HG03378 (cell line): ENCODE data around the gene FRMD5.

ENCODE experiments used
- ATAC-seq: cut with Tn5 transposase; IDR thresholded peaks from one replicate; pipeline ENCODE4 v1.9.1; 2021; ENCODE audit warnings: mild to moderate bottlenecking, moderate library complexity; ENCODE audit not compliant: unreplicated experiment

FRMD5 gene

DNA sequence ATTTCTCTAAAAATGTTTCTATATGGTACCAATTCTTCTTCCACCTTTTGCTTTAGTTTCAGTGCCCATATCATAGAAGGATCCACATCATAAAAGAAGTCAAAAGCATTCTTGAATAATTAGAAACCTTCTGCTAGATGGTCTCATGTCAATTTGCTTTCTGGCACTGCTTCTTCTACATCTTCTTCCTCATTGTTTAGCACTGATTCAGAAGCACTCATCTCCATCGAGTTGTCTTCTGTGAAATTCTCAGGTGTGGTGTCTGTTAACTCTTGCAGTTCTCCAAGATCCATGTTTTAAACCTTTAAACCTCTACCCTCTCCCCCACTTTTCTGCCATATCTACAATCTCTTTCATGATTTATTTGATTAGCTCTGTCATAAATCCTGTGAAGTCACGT is 213.5 kb downstream of the FRMD5 start:
- no peak for ATAC-seq

DNA sequence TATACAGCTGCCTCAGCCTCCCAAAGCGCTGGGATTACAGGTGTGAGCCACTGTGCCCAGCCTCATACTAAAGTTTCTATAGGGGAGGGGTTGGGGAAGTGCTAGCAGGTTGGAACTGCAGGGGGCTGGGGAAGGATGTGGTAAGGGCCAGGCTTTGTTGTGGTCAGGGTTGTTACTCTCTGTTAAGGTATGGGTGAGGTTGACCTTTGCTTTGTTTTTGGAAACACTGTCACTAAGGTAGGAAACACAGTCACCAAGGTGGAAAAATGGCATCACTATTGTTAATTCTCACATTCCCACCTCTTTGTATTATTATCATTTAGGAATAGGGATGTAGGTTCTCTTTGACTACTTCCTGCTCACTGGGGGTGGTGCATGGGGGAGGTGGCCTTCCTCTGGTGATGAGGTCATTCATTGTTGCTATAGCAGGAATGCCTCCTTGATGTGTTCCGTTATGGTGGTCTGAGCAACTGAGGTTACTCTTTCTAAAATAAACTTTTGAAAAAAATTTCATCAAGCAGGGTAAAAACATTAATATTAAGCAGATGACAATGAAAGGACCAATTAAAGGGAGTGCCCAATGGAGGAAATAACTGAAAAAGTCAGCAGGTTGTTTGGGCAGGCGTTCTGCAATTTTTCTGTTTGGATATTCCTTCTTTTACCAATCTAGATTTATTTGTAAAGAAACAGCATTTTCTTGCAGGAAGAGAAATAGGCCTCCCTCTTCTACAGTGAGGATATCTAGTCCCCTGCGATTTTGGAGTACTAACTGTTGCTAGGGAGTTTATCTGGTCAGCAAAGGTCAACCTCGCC is 217.8 kb downstream of the FRMD5 start:
- ATAC-seq = peak; percentile 66

DNA sequence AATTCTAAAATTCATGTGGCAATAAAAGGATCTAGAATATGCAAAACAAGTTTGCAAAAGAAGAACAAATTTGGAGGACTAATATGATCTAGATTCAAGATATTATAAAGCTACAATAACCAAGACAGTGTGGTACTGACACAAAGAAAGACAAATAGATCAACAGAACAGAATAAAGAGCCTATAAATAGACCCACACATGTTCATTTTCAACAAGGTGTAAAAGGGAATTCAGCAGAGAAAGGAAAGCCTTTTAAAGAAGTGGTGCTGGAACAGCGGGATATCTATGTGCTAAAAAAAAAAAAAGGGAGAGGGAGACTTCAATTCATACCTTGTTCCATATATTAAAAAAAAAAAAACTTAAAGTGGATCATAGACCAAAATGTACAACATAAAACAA is 219.3 kb downstream of the FRMD5 start:
- ATAC-seq = no peak

DNA sequence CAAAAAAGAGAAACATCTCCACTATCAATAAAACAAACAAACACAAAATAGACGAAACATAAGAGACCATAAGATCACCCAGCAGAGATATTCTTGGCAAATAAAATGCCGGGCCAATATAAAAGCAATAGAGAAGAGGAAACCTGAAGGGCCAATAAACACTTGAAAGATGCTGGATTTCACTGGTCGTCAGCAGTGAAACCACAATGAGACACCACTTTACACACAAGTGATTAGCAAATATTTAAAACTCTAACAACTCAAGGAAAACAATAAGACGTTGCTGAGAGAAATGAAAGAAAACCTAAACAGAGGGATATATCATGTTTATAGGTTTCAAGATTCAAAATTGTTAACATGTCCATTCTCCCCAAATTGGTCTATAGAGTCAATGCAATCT is 219.7 kb downstream of the FRMD5 start:
- no peak for ATAC-seq

DNA sequence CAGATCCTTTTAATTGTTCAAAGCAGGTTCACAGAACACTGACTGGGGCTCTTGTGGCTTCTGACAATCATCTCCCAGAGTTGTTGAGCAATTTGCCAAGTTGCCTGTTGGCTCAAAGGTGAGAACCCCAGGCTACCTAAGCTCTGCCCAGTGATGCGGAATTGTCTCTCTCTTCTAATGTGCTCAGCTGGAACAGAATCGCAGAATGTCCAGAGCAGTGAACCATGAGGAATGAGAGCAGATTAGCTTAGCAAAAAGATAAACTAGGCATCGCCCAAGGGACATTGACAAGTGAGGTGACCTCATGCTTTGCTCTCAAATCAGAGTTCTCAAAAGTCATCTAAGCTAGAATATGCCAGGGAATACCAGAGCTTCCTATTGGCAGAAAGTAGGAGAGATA is 220.2 kb downstream of the FRMD5 start:
- no peak for ATAC-seq

DNA sequence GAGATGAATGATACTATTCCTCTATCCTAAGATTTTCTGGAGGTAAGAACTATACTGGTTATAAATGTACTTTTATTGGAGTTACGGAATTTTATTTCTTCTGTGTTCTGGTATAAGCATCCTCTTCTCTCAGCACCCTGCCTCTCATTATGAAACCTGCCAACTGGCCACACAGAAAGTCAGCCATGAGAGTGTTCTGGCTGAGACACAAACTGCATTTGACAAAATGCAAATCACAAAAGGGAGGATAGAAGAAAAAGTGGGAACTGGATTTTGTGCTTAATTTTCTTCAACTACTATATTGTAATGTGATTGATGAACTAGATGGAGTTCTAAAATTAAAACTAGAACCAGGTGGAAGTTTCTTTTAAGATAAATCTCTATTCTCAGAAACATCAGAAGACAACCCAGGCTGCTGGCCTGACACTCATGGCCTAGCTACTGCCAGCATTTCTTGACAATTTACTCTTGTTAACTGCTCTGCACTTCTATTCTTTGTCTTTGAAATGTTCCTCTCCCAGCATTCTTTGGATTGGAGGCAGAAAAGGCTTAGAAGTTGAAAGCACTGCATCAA is 225.2 kb downstream of the FRMD5 start:
- no peak for ATAC-seq

DNA sequence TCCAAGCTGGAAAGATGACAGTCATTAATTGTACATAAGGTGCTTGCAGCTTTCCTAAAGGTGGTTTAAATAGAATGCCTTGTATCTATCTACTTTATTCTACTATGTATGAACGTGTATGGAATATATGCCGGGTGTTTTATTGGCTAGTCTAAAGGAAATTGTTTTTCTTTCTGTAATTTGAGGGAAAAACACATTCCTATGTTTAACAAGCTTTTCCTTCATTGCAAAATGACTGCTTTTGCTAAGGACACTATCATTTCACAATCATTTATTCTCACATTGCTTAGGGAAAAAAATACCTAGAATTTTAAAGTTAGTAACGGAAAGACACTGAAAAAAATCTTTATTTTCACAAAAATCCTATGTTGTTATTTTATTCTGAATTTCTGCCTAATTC is 226.5 kb downstream of the FRMD5 start:
- no peak for ATAC-seq

DNA sequence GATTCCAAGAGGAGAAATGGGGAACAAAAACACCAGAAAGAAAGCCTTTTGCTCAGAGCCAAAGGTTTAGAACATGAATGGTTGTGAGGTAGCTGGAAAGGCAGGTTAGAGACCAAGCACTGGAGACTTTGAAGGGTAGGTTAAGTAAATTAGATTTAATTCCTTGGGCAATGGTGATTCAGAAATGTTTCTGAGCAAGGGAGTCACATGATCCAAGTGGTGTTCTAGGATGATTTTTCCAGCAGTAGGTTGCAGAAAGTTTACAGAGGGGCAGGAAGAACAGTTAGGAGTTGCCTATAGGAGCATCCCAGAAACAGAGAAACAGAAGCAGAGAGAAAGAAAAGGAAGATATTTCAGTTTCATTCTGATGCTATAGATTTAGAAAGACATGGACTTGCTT is 228.4 kb downstream of the FRMD5 start:
- ATAC-seq = no peak

DNA sequence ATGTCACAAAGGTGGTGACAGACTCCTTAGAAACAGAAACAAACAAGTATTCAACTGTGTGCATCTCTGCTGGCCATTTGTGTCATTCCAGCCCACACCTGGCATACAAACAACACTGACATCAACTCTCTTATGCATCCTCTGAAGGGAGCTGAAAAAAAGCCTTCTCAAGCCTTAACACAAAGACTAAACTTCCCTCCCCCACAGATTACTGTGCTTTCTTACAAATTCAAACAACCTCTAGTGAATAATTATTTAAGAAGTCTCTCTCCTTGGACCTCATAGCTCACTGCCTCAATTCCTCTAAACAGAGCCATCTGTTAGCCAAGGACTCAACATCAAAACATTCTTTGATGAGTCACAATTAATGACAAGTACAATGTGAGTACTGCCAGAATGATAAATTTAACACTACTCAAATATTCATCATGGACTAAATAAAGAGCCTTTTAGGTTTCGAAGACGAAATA is 236.2 kb downstream of the FRMD5 start:
- ATAC-seq = no peak

DNA sequence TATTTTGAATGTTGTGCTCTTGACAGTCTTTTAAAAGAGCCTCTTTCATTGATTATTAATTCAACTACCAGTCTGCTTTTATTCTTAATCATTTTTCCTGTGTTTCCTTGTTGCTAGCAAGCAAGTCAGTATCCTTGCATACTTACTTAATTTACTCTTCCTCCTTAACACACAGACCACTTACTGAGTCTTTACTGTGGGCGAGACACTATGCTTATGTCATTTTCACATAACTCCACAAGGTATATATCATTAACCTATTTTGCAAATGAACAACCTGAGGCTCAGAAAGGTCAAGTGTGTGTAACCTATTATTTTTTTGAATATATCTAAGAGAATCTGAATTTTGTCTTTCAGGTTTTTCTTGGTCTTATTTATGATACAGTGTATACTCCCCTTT is 237.3 kb downstream of the FRMD5 start:
- no peak for ATAC-seq

DNA sequence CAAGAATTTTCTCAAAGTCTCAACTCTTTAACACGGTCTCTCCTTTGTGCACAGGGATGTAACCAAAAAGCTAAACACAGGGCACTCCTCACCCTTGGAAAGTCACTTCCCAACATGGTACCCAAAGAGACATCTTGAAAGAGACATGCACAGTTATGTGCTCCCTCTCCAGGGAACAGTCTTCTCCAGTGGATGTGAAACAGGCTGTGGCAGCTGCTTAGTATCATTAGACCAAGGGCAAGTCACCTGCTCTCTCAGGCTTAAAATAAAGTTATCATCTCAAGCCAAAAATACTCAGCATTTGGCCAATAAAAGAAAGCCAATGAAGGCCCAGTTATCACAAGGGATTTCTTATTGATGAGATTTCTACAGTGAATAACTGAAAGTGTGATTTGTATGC is 239.9 kb downstream of the FRMD5 start:
- no peak for ATAC-seq

DNA sequence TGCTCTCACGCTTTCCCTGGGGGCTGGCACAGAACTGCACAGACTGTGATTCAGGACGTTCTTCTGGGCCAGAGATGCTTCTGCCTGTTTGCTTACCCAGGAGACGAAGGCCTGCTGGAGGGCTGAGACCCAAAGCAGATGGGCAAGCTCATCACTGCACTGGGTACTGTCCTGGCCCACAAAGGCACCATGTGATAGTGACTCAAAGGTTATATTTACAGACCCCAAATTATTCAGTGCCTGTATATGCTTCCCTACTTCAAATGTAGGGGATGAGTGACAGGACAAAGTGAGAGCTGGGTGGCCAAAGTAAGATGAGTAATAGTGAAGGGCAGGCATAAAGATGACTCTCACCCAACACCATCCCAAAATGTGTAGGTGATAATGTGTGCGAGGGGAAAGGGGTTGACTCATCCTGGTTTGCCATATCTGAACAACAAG is 240.9 kb downstream of the FRMD5 start:
- no peak for ATAC-seq

DNA sequence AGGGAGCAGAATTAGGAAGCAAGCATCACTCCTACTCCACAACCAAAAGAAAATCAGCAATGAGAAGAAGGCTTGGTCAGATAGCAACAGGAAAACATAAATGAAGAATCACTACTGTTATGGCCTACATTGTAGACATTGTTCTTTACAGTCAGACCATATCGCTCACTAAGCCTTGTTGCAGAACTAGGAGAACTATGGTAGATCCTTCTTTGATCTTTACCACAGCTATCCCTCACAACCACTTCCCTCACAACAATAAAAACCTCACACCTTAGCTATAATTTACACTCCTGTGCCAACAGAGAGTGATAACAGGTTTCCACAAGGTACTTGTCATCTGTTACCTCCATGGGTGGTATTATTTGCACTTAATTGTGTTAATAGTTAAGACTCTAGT is 241.7 kb downstream of the FRMD5 start:
- no peak for ATAC-seq

DNA sequence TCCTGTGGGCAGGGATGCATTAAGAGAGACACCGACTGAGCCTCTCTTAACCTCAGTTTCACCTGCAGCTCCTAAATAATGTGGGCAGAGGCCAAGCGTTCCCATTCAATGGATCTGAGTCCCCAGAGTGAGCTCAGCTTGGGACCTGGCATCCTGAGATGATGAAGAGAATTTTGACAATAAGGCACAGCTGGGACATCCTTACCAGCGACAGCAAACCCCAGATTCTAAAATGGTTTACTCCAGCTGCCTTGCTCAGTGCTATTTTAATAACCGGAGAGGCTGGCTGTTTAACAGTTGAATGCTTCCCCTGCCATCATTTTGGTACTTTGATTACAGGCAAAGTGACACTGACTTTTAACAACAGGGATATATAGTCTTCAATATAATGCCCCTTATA is 244.5 kb downstream of the FRMD5 start:
- ATAC-seq = no peak

DNA sequence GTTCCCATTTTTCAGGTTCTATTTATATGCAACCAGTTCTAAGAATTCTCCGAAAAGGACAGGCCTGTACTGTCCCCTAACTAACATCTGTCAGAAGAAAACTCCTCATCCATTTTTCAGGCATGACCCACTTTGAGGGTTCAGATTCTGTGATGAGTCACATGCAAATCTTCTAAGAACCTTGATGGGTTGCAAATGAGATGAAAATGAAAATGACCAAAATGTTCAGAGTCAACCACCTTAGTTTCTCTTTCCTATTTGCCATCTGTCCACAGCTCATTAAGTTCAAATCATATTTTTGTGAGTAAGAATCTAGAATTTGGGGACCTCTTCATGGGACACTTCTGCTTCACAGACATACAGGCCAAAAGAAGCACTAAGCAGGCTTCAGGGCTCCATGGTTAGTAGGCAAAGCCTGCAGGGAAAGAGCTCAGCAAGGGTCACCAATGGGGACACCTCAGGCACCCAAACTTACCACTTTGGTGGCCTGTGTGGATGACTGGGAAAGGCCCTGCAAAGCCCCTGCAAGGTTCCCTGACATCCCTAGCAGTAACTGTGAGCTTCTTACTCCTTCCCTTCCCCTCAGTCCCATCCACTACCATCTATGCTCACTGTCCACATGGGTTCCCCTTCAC is 246.3 kb downstream of the FRMD5 start:
- ATAC-seq = peak; percentile 91

DNA sequence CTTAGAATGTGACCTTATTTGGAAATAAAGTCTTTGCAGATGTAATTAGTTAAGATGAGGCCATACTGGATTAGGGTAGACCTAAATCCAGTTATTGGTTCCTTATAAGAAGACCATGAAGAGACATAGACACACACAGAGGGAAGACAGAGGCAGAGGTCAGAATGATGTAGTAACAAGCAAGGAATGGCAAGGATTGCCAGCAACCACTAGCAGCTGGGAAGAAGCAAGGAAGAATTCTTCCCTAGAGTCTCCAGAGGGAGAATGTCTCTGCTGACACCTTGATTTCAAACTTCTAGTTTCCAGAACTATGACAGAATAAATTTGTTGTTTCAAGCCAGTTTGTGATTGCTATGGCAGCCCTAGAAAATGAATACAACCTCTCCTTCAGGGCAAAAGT is 251.6 kb downstream of the FRMD5 start:
- no peak for ATAC-seq

DNA sequence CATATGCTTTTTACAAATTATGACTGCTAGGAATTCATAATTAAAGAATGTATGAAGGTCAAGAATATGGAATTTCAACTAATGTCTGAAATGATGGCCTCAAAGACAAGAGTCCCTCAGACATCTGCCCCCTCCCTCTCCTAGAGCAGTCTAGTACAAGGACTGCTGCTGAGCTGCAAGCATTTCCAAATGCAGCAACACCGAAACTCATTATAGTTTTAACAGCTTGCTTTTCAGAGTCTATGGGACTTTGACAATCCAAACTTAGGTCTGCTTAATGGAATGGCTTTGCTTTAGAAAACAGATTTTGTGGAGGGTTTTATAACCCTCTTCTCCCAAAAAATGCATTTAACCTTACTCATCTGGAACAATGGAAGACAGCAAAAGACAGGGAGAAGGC is 252.9 kb downstream of the FRMD5 start:
- no peak for ATAC-seq

DNA sequence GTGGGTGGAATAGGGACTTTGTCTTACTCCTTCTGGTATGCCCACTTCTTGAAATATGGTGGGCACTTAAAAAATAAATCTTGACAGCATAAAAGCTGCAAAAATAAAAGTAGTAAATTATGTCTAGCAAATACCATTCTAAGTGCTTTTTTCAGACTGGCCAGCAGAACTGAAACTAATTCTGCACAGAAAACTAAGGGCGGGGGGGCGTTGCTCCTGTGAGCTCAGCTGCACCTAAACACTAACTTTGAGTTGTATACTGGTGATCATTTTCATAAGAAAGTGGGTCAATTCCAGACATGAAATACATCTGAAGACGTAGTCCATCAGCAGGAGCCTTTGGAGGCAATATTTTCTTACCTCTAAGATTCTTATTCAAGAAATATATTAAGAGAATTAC is 253.5 kb downstream of the FRMD5 start:
- ATAC-seq = no peak

DNA sequence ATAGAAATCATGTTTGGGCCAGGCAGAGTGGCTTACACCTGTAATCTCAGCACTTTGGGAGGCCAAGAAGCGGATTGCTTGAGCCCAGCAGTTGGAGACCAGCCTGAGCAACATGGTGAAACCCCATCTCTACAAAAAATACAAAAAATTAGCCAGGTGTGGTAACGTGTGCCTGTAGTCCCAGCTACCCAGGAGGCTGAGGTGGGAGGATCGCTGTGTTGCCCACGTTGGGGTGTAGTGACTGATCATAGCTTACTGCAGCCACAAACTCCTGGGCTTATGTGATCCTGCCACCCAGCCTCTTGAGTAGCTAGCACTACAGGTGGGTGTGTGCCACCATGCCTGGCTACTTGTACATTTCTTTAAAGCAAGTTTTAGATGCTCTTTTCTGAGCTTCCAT is 254.0 kb downstream of the FRMD5 start:
- no peak for ATAC-seq

DNA sequence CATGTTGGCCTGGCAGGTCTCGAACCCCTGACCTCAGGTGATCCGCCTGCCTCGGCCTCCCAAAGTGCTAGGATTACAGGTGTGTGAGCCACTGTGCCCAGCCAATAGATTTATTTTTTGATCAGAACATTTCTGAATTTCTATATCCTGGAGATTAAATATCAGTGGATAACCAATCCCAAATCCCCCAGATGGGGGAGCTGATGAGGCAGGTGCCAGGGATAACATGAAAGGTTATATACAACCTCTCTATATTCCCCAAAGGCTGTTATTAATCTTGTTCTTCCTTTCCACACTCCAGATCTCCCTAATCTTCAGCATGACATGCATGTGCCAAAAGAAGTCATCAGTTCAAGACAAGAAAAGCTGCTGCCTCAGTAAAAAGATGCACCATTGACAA is 256.0 kb downstream of the FRMD5 start:
- ATAC-seq = no peak

DNA sequence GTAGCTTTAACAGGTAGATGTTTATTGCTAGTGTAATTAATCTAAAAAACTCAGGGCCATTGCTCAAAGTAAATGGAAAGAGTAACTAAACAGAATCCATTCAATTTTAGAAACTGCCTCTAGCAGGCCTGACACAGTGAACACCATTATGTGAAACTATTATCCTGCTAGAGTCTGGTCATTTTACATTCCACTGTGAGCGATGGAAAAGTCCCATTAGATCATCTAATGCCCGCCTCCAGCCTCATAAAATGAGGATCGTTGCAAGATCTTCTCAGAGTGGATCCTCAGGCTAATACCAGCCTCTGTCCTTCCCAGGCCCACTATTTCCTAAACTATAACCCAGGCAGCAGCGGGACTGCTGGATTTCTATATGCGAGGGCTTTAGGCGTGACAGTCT is 260.6 kb downstream of the FRMD5 start:
- no peak for ATAC-seq

DNA sequence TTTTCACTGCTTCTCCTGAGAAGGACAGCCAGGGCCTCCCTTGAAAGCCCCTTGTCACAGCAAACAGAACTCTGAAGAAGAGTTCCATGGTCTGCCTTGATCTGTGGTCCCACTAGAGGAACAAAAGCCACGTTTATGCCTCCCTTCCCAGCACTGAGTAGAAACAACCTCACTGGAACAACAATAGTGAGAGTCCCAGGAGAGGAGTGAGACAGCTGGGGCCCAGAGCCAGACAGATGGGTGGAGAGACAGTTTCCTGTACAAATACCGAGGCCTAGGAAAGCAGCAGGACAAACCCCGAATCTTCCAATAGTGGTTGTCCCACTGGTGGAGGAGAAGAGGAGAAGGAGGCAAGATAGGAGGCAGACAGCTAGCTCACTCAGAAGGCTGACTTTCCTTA is 262.2 kb downstream of the FRMD5 start:
- no peak for ATAC-seq
